Cardiac muscle cell (in vitro differentiated cells and primary cell): Measurements from ENCODE around the gene TRIM10. TPM values are rescaled to one million over a fixed set of nuclear protein-coding genes. Genes with fewer than 3 reads are reported as not detected.

Experiments
- DNase-seq, 2 donors: peaks; one replicate each; pipeline versions ENCODE4 v3.0.0 to v3.0.0-alpha.2; 2010 to 2017; ENCODE audit warnings: low read depth in 1 of 2, low spot score in 1 of 2
- H3K27ac ChIP-seq: fragments of 200-600 bp; sonication (generic); 2 replicates; pipeline ENCODE4 v1.5.1; 2016
- H3K27me3 ChIP-seq: fragments of 200-600 bp; sonication (generic); 2 replicates; pipeline ENCODE4 v1.6.0; 2016; ENCODE audit warnings: control low read depth
- H3K36me3 ChIP-seq: fragments of 200-600 bp; sonication (generic); 2 replicates; pipeline ENCODE4 v1.5.1; 2016; ENCODE audit warnings: control low read depth
- H3K4me1 ChIP-seq: fragments of 200-600 bp; sonication (generic); 2 replicates; pipeline ENCODE4 v1.8.1; 2017; ENCODE audit warnings: low read depth, mild to moderate bottlenecking, mixed run types
- H3K4me3 ChIP-seq: fragments of 200-600 bp; sonication (generic); 2 replicates; pipeline ENCODE4 v1.5.1; 2016; ENCODE audit warnings: mild to moderate bottlenecking
- H3K9me3 ChIP-seq: fragments of 200-600 bp; sonication (generic); 2 replicates; pipeline ENCODE4 v1.5.1; 2017; ENCODE audit warnings: low read depth, mild to moderate bottlenecking, control low read depth
- polyA plus RNA-seq: library from polyadenylated mRNA; unstranded; fragments of >200 nt; fragmentation: Nextera tagmentation; extraction: Ambion mirVana; gene quantifications from 2 replicates; pipeline ENCODE4 v1.2.1, GENCODE V29; 2016
- total RNA-seq: library from RNA; depleted of rRNA; stranded (reverse); fragments of >200 nt; gene quantifications from 2 replicates; pipeline ENCODE4 v1.2.3, GENCODE V29; 2016
- TF ChIP-seq, protein P1 (sequence below): IDR thresholded peaks from 2 replicates; pipeline ENCODE4 v1.5.1; 2012; ENCODE audit warnings: low read depth, mild to moderate bottlenecking, low read length

The TRIM10 gene
- total and polyA plus RNA-seq, 2 experiments from 2014 or later = not detected

DNA sequence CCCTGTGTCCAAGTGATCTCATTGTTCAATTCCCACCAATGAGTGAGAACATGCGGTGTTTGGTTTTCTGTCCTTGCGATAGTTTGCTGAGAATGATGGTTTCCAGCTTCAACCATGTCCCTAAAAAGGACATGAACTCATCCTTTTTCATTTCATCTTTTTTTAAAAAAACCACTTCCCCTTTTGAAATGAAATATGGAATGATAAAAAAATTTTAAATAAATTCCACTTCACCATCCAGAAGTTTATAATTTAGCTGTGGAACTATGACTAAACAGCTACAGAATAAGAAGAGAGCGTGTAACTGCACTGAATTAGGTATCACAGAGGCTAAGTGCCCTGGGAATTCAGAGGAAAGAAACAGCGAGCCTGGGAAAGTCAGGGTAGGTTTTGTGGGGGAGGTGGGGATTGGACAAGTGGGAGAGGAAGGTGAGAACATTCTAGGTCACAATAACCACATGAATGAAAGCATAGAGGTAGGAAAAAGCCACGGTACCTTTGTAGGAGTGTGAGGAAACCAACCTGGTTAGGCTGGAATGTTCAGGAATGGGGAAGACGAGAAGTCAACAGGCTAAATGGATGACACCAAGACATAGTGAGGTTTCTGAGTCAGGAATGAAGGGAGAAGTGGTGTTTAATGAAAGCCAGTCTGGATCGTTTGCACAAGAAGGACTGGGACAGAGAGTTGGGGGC, 11.0 kb downstream of the TRIM10 start:
- H3K36me3 ChIP-seq = no peaks in the 10 kb centered on the region
- H3K4me3 ChIP-seq = no peak overlapping the region
- H3K27ac ChIP-seq = no peak overlapping the region
- TF ChIP-seq, protein P1, sequence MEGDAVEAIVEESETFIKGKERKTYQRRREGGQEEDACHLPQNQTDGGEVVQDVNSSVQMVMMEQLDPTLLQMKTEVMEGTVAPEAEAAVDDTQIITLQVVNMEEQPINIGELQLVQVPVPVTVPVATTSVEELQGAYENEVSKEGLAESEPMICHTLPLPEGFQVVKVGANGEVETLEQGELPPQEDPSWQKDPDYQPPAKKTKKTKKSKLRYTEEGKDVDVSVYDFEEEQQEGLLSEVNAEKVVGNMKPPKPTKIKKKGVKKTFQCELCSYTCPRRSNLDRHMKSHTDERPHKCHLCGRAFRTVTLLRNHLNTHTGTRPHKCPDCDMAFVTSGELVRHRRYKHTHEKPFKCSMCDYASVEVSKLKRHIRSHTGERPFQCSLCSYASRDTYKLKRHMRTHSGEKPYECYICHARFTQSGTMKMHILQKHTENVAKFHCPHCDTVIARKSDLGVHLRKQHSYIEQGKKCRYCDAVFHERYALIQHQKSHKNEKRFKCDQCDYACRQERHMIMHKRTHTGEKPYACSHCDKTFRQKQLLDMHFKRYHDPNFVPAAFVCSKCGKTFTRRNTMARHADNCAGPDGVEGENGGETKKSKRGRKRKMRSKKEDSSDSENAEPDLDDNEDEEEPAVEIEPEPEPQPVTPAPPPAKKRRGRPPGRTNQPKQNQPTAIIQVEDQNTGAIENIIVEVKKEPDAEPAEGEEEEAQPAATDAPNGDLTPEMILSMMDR = no peak
- H3K4me1 ChIP-seq = no peaks in the 10 kb centered on the region
- H3K9me3 ChIP-seq = no peaks in the 10 kb centered on the region
- no peak for DNase-seq
- H3K27me3 ChIP-seq = peaks cover 30% of the 10 kb centered on the region

DNA sequence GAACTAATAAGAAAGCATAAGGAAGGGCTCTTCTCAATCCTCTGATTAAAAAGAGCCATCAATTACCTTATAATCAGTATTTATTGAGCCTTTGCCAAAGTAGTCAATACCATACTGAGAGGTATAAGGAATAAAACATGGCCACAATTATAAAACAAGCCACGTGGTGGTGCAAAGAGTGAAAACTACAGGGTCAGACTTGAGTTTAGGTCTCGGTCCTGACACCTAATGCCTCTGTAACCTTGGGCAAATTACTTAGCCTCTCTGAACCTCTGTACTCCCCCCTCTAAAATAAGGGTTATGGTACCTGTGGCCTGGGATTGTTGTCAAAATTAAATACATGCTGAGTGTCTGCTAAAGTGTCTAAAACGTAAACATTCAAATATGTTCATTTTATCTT, 11.8 kb downstream of the TRIM10 start:
- no peaks in the 10 kb centered on the region for H3K9me3 ChIP-seq
- no peak overlapping the region for H3K4me3 ChIP-seq
- TF ChIP-seq, protein P1 = peak; percentile 3
- no peaks in the 10 kb centered on the region for H3K36me3 ChIP-seq
- H3K4me1 ChIP-seq = no peaks in the 10 kb centered on the region
- DNase-seq = no peak
- H3K27me3 ChIP-seq = peaks cover 27% of the 10 kb centered on the region
- no peak overlapping the region for H3K27ac ChIP-seq

DNA sequence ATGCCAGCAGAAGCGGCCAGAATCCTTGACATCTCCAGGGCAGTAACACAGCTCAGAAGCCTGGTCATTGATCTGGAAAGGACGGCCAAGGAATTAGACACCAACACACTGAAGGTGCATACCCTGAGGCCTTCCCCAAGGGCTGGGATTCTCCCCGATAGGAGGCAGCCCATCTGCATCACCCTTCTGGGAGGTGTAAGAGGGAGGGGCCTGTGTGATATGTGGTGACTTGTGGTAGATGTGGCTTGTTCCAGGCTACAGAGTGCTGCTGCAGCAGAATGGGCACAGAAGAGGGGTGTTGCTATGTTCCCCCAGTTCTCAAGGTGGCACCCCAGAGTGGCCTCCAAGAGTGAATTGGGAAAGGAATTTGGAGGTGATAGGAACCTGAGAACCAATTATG, 13.9 kb downstream of the TRIM10 start:
- Histone ChIP-seq H3K27me3 (peaks cover 20% of the 10 kb centered on the region), H3K27ac (no peak overlapping the region), H3K4me3 (no peak overlapping the region), H3K9me3 (no peaks in the 10 kb centered on the region), H3K36me3 (no peaks in the 10 kb centered on the region), H3K4me1 (no peaks in the 10 kb centered on the region)
- TF ChIP-seq, protein P1 = no peak
- DNase-seq = no peak

DNA sequence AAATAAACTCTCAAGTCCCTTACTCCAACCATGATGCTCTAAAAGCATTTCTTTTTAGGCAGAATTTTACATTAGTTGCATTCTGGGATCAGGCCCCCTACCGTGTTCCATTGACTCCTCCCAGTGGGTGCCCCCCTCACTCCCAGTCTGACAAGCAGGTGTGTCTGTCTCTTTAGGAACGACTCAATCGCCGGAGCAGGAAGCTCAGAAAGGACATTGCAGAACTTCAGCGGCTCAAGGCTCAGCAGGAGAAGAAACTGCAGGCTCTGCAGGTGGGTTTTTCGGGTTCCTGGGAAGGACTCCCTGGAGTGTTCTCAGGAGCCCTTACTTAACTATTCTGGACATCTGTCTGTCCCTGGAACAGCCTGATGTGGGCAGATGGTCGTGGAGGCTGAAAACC, 15.2 kb downstream of the TRIM10 start:
- no peaks in the 10 kb centered on the region for H3K36me3 ChIP-seq
- DNase-seq = no peak
- H3K4me1 ChIP-seq = no peaks in the 10 kb centered on the region
- TF ChIP-seq, protein P1 = no peak
- H3K9me3 ChIP-seq = no peaks in the 10 kb centered on the region
- no peak overlapping the region for H3K27ac ChIP-seq
- H3K27me3 ChIP-seq = peaks cover 23% of the 10 kb centered on the region
- no peak overlapping the region for H3K4me3 ChIP-seq

DNA sequence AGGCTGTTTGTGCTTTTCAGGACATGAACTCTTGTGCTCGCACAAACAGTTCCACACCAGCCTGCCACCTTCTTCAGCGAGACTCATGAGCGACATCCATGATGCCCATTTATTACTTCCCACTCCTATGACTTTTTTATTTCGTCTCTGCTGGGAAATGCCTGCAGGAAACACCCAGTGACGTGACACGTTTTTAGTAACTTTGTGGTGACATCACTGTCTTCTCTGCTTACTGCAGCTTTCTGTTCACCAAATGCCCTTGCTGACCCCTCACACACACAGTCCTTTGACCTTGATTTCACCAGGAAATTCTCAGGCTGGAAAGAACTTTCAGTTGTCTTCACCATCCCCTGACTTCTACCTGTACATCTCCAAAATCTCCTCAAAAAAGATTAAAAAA, 16.2 kb downstream of the TRIM10 start:
- peaks cover 18% of the 10 kb centered on the region for H3K27me3 ChIP-seq

More for the DNA sequence above, 16.2 kb downstream of the TRIM10 start:
- H3K4me1 ChIP-seq = no peaks in the 10 kb centered on the region
- H3K36me3 ChIP-seq = no peaks in the 10 kb centered on the region
- TF ChIP-seq, protein P1 = no peak
- no peak overlapping the region for H3K4me3 ChIP-seq
- no peaks in the 10 kb centered on the region for H3K9me3 ChIP-seq
- no peak for DNase-seq
- H3K27ac ChIP-seq = no peak overlapping the region
